HG03095 (cell line): Measurements from ENCODE around the gene TRAK1.

Source experiments
- ATAC-seq: cut with Tn5 transposase; IDR thresholded peaks from one replicate; pipeline ENCODE4 v1.9.1; 2021; ENCODE audit warnings: moderate library complexity; ENCODE audit not compliant: unreplicated experiment

The TRAK1 gene

DNA sequence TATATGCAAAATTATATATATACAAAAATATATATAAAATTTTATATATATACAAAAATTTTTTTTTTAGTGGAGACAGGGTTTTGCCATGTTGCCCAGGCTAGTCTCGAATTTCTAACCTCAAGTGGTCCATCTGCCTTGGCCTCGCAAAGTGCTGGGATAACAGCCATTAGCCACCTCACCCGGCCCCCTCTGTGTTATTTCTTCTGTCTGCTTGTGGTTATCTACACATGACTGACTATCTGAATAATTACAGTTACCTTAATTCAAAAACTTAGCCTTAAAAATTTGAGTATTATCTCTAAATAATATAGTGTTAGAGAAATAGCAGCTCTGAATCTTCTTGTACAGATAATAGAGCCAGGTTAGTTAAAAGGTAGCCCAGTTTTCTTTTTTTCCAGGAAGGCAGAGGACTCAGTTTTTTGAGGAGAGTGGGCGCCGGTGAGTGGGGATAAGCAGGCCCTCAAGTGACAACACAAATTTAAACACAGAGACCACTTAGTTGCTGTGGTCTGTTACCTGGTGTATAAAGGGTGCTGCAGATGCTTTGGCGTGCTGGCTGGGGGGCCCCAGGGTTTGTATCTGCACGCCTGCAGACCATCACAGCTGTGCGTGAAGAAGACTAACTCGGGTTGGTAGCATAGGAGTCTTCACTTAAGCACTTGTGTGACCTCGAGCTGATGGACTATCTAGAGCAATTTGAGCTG is 83.7 kb downstream of the TRAK1 start:
- ATAC-seq = no peak

DNA sequence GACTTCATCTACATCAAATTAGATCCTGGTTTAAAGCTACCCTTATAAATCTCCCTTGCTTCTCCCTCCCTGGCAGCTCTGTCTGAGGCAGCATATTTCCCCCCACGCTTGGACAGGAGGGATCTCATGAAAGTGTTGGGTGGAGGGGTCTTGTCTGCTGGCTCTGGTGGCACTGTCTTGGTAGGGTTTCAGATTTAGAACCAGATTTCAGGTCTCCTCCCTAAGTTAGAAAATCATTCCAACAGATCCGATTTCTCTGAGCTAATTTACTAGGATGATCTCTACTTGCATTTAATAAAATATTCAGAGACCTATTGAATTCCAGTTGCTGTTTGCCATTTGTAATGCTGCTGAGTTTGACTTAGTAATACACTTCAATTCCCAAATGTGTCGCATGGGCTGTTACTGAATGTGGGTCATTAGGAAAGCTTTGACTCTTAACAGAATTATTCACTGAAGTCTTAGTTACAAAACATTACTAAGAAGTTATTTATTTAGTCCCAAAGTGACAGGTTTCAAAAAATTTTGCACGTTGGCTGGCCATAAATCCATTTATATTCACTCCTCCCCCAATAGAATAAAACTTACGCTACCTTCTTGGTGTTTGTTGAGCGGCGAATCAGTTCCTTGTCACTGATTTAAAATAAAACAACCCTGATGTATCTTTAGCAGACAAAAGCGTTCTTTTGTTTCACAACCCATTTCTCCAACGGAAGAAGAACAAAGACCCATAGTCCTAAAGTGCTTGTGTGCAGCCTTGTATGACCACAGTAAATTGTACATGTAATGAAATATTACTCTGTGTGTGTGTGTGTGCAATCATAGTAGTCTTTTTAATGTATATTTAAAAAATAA is 84.5 kb downstream of the TRAK1 start:
- ATAC-seq = no peak

DNA sequence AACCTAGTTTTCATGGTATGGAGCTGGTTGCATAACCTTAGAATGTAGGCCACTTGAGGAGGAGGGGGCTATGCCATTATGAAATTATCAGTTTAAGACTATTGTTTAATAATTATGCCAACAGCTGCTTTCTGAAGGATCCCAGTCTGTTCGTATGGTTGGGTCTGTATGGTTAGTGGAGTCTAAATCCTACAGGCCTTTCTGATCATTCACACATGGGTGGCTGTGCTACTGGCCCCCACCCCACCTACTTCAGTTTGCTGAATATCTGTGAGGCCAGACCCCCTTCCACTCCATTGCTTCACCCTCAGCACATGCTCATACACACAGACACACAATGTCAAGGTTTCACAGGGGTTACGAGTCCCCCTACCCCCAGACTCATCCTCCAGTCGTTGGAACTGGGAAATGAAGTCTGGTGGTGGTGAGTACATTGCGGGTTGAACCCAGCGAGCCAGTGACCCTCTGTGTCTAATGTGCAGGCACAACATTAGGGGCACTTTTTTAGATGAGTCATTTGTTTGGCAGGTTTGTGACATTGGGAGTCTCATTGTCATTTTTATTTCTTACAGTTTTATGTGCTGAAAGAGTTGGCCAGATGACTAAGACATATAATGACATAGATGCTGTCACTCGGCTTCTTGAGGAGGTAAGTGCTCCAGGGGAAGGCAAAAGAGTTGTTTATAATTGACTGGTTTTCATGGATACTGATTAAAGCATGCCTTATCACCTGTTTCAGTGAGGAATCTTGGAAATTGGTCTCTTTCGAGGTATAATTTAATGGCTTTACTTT is 85.3 kb downstream of the TRAK1 start:
- no peak for ATAC-seq

DNA sequence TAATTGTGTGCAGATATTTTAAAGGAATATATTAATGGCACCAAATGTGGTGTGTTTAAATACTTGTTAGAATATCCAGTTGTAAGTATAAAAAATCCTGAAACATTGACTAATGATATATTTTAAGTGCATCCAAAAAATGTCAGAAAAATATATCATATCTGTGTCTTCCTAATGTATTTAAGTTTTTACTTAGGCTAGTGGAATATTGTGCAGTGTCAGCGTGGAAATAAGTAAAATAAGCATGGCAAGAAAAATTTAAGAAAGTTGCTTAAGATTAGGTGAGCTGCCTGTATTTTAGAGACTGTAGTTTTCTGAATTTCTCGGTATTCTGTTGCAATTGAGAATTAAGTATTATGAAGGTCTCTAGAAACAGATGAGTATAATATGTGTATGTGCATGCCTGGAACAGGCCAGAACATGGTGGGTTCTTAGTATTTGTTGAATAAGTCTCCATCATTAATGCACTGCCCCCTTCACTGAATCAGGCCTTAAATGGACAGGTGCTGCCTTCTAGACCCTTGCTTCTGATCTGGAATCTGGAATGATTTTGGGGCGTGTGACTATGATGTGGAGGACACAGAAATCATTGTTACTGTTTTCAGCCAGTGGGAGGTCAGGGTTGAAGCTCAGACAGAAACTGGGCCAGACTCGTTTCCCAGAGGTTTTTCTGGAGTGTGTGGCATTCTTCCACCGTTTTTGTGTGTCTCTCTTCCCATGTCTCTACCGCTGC is 86.1 kb downstream of the TRAK1 start:
- no peak for ATAC-seq

DNA sequence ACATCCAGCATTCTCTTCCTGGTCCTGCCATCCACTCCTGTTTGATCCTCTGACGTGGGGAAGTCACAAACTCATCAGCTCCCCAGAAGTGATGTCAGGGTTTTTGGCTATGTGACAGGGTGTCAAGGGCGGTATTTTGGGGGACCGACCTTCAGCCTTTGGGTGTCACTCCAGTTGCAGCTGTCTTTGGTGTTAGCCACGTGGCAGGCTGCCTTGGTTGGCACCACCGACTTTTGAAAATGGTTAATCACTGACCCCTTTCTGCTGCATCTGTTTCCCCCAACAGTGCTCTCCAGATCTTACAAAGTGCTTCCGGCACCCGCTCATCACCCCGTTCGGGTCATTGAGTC is 86.6 kb downstream of the TRAK1 start:
- ATAC-seq = no peak

DNA sequence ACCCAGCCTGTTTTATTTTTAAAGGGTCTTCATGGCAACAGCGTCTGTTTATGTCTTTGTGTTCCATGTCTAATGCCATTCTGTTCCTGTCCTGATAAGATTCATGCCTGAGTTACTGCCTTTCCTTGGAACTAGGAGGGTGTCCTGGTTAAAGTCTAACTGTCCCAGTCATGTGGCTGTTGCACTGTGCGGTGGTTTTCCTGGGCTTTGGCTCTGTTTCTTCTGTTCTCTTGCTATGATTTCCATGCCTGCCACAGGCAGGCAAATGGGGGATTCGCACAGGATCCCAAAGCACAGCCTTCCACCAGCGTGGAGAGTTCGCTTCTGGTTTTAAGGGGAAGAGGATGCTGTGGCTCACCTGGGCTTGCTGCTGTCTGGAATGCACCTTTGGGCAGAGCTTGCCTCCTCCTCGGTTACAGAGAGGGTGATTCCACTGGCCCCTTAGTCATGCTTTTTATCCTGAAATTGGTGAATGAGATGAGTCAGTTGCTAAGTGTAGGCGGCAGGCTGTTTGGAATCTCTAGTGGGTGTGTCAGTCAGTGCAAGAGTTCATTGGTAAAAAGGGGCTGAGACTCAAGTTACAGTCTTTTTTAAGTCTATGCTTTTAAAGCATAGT is 88.1 kb downstream of the TRAK1 start:
- ATAC-seq = no peak

DNA sequence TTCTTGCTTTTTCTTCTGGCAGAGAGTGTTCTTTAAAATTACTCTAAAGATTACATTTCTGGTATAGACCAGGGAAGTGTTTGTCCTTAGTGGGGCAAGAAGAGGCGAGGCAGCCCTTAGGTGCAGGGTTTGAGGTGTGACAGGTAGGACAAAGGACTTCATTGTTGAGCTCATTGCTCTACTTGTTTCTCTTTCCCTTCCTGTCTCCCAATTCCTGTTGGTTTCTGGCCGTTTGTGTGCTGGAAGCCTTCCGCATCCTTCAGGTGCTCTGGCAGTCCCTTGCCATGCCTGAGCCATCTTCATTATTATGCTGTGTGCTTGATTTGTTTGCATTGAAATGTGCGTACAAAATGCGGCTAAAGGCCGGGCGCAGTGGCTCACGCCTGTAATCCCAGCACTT is 89.7 kb downstream of the TRAK1 start:
- no peak for ATAC-seq

DNA sequence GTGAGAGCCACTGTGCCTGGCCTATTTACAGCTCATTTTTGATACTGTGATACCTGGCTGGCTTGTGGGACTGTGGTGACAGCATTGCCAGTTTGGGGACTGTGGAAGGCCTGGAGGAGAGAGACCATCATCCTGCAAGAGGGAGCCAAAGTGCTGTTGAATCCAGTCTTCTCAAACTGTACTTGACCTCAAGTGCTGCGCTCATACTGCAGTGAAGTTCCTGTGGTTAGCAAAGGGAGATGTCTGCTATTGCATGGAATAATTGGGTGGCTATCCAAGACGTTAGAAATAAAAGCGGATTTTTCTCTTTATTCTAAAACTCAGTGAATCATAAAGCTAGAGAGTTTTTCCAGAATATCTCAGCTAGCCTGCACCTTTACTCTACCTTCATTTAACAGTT is 91.4 kb downstream of the TRAK1 start:
- no peak for ATAC-seq

DNA sequence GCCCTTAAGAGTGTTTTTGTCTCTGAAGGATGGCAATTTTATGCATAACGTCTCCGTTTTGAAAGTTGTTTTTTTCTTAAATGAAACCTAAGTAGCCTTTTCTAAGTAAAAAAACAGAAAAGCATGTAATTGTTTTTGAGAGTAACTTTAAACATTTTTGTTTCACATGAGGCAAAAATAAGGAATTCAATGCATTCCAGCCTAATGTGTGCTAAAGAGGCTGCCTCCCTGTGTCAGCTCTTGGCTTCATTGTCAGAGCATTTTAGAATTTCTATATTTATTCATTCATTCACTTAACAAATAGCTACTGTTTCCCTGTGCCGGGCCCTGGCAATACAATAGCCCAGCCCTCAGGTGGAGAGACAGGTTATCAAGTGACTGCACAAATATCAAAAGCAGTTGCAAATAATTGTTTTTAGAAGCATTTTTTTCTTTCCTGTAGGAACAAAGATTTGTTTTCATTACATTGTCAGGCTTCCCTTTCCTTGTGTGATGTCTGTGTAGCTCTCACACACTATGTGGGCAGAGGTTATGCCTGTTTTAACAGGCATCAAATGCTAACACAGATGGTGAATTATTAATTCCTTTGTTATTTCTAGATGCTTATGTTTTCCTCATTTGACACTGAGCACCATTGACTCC is 93.0 kb downstream of the TRAK1 start:
- ATAC-seq = no peak

DNA sequence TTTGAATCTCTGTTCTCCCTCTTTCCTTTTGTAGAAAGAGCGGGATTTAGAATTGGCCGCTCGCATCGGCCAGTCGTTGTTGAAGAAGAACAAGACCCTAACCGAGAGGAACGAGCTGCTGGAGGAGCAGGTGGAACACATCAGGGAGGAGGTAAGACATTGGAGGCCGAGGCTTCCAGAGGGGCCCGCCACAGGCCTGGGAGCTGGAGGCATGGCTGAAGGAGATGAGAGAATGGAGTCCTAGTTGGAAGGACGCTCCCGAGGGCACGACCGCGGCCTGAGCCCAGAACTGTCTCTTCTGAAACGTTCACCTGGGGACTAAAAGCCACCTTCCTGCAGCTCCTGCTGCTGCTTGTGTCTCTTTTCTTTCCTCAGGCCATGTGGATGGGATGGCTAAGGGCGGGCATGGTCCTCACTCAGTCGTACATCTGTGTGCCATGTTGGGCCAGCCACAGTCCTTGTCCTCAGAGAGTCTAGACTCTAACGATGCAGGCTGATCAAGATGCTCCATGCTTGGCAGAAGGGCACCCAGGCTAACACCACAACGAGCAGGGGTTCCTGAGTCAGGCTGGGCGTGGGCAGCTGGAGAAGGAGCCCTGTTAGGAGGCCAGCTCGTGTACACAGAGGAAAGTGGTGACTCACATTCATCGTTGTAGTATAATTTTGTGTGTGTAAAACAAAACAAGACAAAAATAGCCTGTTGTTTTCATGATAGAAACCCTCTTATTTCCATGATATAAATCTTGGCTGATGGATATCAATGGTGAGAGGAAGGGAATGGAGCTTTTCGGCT is 93.7 kb downstream of the TRAK1 start:
- ATAC-seq = no peak

DNA sequence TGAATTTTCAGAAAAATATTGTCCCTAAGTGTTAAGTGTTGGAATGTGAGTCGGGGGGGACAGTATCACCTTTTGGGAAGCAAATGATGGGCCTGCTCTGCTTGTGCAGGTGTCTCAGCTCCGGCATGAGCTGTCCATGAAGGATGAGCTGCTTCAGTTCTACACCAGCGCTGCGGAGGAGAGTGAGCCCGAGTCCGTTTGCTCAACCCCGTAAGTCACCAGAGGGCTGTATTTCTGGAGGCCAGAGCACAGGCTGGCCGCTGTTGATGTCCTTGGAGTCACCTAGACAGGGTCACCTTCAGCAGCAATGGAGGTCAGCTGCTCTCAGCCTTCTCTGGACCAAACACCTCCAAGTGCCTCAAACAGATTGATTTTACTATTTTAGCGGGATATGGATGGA is 96.8 kb downstream of the TRAK1 start:
- no peak for ATAC-seq

DNA sequence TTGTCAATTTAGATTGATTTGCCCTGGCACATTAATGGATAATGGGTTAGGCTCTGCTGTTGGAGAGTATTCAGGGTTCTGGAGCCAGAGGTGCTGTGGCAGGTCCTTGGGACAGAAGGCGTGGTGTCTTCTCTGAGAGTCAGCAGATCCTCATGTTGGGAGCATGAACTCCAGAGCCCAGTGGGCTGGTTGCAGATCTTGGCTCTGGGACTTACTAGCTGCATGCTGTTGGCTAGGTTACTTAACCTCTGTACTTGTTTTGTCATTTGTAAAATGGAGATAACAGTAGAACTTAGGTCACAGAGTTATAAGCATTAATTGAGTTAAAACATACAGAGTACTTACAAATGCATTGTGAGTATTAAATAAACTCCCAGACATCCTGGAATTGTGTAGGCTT is 97.2 kb downstream of the TRAK1 start:
- ATAC-seq = no peak

DNA sequence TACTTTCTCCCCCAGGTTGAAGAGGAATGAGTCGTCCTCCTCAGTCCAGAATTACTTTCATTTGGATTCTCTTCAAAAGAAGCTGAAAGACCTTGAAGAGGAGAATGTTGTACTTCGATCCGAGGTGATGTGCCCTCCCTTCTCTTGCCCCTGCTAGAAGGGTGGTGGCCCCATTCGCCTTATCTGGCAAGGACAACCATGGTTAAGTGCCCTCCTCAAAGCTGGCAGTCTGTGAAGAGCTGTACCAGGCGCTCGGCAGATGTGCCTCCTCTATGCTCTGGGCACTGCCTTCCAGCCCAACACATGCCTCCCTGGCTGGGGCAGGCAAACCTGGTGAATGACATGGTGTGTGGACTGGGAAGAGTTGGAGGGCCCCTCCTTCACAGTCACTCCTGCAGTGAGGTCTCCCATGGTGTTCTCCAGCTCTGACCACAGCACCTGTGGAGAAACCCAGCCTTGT is 97.9 kb downstream of the TRAK1 start:
- ATAC-seq = no peak

DNA sequence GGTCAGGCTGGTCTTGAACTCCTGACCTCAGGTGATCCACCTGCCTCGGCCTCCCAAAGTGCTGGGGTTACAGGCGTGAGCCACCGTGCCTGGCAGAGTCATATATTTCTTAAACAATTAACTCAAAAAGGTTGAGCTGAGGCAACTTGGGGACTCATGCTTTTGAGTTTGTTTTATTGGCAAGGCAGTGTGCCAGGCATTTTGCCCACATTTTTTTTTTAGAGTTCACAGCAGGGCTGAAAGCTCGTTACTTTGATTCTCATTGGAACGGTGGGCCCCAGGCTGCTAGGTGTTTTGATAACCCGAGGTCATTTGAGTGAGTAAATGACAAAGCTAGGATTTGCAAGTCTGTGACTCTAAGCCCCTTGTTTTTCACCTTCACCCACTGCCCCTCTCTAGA is 98.6 kb downstream of the TRAK1 start:
- no peak for ATAC-seq

DNA sequence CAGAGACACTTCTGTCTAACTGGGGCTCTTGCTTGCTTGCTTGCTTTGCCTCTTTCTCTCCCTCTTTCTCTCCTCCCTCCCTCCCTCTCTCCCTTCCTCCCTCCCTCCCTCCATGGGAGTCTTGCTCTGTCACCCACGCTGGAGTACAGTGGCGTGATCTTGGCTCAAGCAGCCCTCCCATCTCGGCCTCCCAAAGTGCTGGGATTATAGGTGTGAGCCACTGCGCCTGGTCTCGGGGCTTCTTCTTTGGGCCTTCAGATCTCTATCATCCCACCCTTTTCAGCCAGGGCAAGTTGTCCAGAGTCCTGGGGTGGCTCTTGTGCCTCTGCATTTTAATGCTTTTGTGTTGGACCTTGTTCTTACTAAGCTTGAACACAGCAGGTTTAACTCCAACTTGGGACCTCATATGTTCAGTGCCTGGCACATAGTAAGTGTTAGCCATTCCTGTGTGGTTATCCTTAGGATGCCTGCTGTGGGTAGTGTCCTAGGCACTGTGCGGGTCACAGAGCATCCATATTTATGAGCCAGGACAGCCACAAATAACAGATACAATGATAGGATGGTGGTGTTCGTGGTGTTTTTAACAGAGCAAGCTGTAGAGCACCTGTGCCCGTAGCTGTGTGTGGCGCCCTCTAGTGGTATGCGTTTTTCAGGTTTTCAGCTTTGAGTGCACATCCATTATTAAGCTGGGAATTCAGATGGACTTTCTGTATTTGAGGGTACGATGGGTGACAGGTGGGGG is 99.7 kb downstream of the TRAK1 start:
- no peak for ATAC-seq

DNA sequence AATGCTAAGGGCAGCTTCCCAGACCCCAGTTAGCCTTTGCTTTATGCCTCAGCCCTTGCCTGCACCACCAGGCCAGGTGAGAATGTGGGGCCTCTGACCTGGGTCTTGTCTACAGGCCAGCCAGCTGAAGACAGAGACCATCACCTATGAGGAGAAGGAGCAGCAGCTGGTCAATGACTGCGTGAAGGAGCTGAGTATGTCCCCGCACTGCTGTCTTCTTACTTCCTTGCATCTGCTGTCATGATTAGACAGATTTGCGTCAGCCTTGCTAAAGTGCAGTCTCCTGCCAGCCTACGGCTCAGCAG is 100.2 kb downstream of the TRAK1 start:
- no peak for ATAC-seq

DNA sequence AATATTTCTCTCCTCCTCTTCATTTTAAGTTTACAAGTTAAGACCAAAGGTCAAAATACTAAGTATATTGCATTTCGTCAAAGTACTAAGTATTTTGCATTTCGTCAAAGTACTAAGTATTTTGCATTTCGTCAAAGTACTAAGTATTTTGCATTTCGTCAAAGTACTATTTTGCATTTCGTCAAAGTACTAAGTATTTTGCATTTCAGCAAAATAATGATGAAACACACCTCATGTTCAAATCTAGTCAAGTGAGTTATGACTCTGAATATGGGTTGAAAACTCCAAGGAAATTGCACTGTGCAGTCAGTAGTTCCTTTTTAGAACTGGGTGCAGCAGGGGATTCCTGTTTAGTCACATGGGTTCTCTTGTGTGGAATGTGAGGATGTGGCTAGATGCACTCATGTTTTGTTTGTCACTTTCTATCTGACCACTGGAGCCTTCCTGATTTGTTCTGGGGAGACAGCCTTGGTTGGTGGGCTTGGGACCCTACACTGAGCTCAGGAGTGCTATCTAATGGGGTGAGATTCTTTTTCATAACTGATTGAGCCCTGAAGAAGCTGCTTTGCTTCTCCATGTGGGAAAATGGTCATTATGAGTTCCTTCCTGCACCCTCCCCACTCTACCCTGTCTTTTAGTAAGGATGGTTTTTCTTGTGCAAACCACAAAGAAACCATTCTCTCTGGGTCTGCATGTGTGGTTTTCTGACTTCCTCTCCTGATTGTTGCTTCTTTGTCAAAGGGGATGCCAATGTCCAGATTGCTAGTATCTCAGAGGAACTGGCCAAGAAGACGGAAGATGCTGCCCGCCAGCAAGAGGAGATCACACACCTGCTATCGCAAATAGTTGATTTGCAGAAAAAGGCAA is 101.4 kb downstream of the TRAK1 start:
- peak; percentile 41 for ATAC-seq
